HL-60 (cell line): ENCODE measurements around the gene PLA1A.

Experiments
- DNase-seq, 2 experiments: peaks; one replicate each; pipeline ENCODE4 v3.0.0-alpha.2; 2010 to 2020; ENCODE audit warnings: low read depth in 1 of 2, low spot score in 1 of 2
- H3K27ac ChIP-seq: fragments of 250-450 bp; sonication (Bioruptor Pico); replicated peaks from 2 replicates; pipeline ENCODE4 v1.5.1; 2020; ENCODE audit warnings: mild to moderate bottlenecking, moderate library complexity
- H3K27me3 ChIP-seq: fragments of 250-450 bp; sonication (Bioruptor Pico); 2 replicates; pipeline ENCODE4 v1.5.1; 2021; ENCODE audit warnings: mild to moderate bottlenecking, moderate library complexity; ENCODE audit not compliant: insufficient read depth, poor library complexity, severe bottlenecking
- H3K4me3 ChIP-seq: replicated peaks from 2 replicates; pipeline ENCODE4 v1.5.1; 2011; ENCODE audit warnings: mild to moderate bottlenecking, control low read depth, low read length; ENCODE audit not compliant: insufficient read depth
- GABPA ChIP-seq: IDR thresholded peaks from 2 replicates; pipeline ENCODE4 v1.6.1; 2012; ENCODE audit warnings: low read depth
- POLR2AphosphoS5 ChIP-seq: IDR thresholded peaks from 2 replicates; pipeline ENCODE4 v1.6.1; 2012; ENCODE audit warnings: low read depth
- REST ChIP-seq: IDR thresholded peaks from 2 replicates; pipeline ENCODE4 v1.6.1; 2012; ENCODE audit warnings: low read depth; ENCODE audit not compliant: insufficient replicate concordance
- SPI1 ChIP-seq: IDR thresholded peaks from 2 replicates; pipeline ENCODE4 v1.6.1; 2012; ENCODE audit warnings: low read depth, mild to moderate bottlenecking, borderline replicate concordance
- TF ChIP-seq, protein P1 (sequence below): IDR thresholded peaks from one replicate; pipeline ENCODE4 v1.5.1; 2011; ENCODE audit warnings: low read length, control low read depth, inconsistent platforms; ENCODE audit not compliant: insufficient read depth

The PLA1A gene

GRCh38 chr3:119613201-119613600 lies 15.5 kb downstream of the PLA1A start:
- Histone ChIP-seq H3K27me3 (no peaks in the 10 kb centered on the region), H3K27ac (no peak overlapping the region), H3K4me3 (no peak overlapping the region)
- no peak for TF ChIP-seq REST
- TF ChIP-seq, protein P1, sequence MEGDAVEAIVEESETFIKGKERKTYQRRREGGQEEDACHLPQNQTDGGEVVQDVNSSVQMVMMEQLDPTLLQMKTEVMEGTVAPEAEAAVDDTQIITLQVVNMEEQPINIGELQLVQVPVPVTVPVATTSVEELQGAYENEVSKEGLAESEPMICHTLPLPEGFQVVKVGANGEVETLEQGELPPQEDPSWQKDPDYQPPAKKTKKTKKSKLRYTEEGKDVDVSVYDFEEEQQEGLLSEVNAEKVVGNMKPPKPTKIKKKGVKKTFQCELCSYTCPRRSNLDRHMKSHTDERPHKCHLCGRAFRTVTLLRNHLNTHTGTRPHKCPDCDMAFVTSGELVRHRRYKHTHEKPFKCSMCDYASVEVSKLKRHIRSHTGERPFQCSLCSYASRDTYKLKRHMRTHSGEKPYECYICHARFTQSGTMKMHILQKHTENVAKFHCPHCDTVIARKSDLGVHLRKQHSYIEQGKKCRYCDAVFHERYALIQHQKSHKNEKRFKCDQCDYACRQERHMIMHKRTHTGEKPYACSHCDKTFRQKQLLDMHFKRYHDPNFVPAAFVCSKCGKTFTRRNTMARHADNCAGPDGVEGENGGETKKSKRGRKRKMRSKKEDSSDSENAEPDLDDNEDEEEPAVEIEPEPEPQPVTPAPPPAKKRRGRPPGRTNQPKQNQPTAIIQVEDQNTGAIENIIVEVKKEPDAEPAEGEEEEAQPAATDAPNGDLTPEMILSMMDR = no peak
- no peak for TF ChIP-seq GABPA
- no peak for TF ChIP-seq POLR2AphosphoS5
- TF ChIP-seq SPI1 = no peak
- DNase-seq = no peak

- no peak for DNase-seq
- Histone ChIP-seq H3K4me3 (no peak overlapping the region), H3K27ac (no peak overlapping the region), H3K27me3 (no peaks in the 10 kb centered on the region)
- TF ChIP-seq POLR2AphosphoS5 = no peak
- no peak for TF ChIP-seq GABPA
- no peak for TF ChIP-seq SPI1
- TF ChIP-seq REST = no peak
These were observed 16.2 kb downstream of the PLA1A start for GRCh38 chr3:119613872-119614271.

DNA sequence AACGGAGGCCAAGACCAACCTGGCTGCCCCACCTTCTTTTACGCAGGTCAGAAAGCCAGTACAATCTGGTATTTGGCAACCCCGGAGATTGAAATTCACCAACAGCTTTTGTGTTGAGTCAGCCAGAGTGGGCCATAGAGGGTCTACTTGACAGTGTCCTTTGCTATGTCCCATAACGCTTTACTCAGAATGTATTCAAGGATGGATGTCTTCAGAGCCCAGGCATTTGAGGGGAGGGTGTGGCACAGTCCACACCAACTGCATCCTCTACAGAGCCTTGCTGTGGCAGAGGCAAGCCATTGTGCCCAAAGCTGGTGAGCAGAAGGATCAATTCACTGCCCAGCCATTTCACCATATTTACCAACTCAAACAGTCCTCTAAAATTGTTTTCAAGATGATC lies 18.4 kb downstream of the PLA1A start:
- Histone ChIP-seq H3K27ac (no peak overlapping the region), H3K4me3 (no peak overlapping the region), H3K27me3 (no peaks in the 10 kb centered on the region)
- DNase-seq = no peak
- TF ChIP-seq REST (no peak), SPI1 (no peak), GABPA (no peak), POLR2AphosphoS5 (no peak)
- TF ChIP-seq, protein P1 = no peak

- no peak for DNase-seq
- no peak overlapping the region for H3K4me3 ChIP-seq
- H3K27me3 ChIP-seq = no peaks in the 10 kb centered on the region
- TF ChIP-seq REST = no peak
- TF ChIP-seq SPI1 = no peak
- TF ChIP-seq, protein P1 = no peak
- TF ChIP-seq GABPA = no peak
- no peak for TF ChIP-seq POLR2AphosphoS5
- no peak overlapping the region for H3K27ac ChIP-seq
These were observed 21.4 kb downstream of the PLA1A start for GRCh38 chr3:119619094-119619493.
